Measurements from ENCODE around the gene STIP1. TPM values are rescaled to one million over a fixed set of nuclear protein-coding genes. Genes with fewer than 3 reads are reported as not detected.

STIP1 gene
- total RNA-seq, 2 donors from 2014 or later = 95.5 to 232 TPM

DNA sequence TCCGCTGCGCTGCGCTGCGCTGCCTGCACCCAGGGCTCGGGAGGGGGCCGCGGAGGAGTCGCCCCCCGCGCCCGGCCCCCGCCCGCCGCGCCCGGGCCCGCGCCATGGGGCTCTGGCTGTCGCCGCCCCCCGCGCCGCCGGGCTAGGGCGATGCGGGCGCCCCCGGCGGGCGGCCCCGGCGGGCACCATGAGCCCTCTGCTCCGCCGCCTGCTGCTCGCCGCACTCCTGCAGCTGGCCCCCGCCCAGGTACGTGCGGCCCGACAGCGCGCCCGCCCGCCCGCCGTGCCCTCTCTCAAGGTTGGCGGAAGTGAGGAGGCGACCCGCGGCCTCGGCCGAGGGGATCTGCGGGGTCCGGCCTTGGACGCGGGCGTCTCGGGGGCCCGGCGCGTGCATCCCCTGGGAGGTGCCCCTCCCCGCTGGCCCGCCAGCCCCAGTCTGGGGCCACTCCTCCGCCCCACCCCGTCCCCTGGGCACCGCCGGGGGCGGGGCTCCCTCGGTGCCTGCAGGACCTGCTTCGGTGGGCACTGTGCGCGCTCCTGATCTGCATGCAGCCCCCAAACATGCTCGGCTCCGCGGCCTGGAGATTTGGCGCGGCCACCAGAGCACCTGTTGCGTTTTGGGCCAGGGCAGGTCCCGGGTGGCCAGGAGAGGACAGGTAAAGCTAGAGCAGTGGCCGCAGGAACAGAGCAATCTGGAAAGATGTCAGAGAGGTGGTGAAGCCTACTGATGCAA is 48.8 kb downstream of the STIP1 start:
- intact Hi-C loops (cut with DNase I) = no loop called here
- TF ChIP-seq, protein P1, sequence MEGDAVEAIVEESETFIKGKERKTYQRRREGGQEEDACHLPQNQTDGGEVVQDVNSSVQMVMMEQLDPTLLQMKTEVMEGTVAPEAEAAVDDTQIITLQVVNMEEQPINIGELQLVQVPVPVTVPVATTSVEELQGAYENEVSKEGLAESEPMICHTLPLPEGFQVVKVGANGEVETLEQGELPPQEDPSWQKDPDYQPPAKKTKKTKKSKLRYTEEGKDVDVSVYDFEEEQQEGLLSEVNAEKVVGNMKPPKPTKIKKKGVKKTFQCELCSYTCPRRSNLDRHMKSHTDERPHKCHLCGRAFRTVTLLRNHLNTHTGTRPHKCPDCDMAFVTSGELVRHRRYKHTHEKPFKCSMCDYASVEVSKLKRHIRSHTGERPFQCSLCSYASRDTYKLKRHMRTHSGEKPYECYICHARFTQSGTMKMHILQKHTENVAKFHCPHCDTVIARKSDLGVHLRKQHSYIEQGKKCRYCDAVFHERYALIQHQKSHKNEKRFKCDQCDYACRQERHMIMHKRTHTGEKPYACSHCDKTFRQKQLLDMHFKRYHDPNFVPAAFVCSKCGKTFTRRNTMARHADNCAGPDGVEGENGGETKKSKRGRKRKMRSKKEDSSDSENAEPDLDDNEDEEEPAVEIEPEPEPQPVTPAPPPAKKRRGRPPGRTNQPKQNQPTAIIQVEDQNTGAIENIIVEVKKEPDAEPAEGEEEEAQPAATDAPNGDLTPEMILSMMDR (IDR thresholded peaks at IDR 0.05) = no peak
- Histone ChIP-seq H3K9ac (ENCODE audit: low read depth in 2 of 2, low read length in 2 of 2) (peak overlapping the region; percentile 74 to 77), H3K27me3 (no peaks in the 10 kb centered on the region), H3K27ac (peak overlapping the region; percentile 62), H3K4me1 (peaks cover 16% of the 10 kb centered on the region), H3K9me3 (no peaks in the 10 kb centered on the region), H3K36me3 (no peaks in the 10 kb centered on the region), H3K4me3 (peak overlapping the region; percentile 68)
- DNase-seq = peak; percentile 78

- TF ChIP-seq, protein P1 (IDR thresholded peaks at IDR 0.05) = no peak
- no peaks in the 10 kb centered on the region for H3K36me3 ChIP-seq
- peak overlapping the region; percentile 68 for H3K4me3 ChIP-seq
- peak overlapping the region; percentile 74 to 77 for H3K9ac ChIP-seq (ENCODE audit: low read depth in 2 of 2, low read length in 2 of 2)
- peaks cover 22% of the 10 kb centered on the region for H3K4me1 ChIP-seq
- no peaks in the 10 kb centered on the region for H3K27me3 ChIP-seq
- H3K27ac ChIP-seq = peak overlapping the region; percentile 62
- no peak for DNase-seq
- no peaks in the 10 kb centered on the region for H3K9me3 ChIP-seq
- intact Hi-C loops (cut with DNase I) = no loop called here
These were observed 49.6 kb downstream of the STIP1 start for GRCh38 chr11:64235437-64236161.

DNA sequence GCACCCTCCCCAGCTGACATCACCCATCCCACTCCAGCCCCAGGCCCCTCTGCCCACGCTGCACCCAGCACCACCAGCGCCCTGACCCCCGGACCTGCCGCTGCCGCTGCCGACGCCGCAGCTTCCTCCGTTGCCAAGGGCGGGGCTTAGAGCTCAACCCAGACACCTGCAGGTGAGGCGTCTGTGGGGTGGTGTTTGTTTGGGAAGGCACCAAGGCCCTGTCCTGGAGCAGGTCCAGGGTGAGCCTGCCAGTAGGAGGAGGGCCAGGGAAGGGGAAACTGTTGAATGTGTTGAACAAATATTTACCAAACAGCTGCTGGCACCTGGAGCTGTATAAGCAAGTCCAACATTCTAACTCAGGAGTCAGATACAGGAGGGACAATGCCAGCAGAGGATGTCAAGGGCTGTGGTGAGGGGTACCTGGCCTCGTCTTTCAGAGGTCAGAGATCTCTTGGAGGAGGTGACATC is 51.5 kb downstream of the STIP1 start:
- peak overlapping the region; percentile 77 for H3K27ac ChIP-seq

GRCh38 chr11:64238076-64238475 is 52.1 kb downstream of the STIP1 start:
- intact Hi-C loops (cut with DNase I) = no loop called here
- no peaks in the 10 kb centered on the region for H3K27me3 ChIP-seq
- H3K9me3 ChIP-seq = no peaks in the 10 kb centered on the region
- H3K9ac ChIP-seq (ENCODE audit: low read depth in 2 of 2, low read length in 2 of 2) = peak overlapping the region; percentile 8 to 91
- H3K4me1 ChIP-seq = peaks cover 26% of the 10 kb centered on the region
- TF ChIP-seq, protein P1 (IDR thresholded peaks at IDR 0.05) = no peak
- no peak overlapping the region for H3K4me3 ChIP-seq
- H3K27ac ChIP-seq = peak overlapping the region; percentile 77
- H3K36me3 ChIP-seq = no peaks in the 10 kb centered on the region
- no peak for DNase-seq

More for the DNA sequence above, 51.5 kb downstream of the STIP1 start:
- Histone ChIP-seq H3K4me3 (no peak overlapping the region), H3K36me3 (no peaks in the 10 kb centered on the region), H3K9me3 (no peaks in the 10 kb centered on the region), H3K9ac (ENCODE audit: low read depth in 2 of 2, low read length in 2 of 2) (peak overlapping the region; percentile 8 to 91), H3K27me3 (no peaks in the 10 kb centered on the region), H3K4me1 (peaks cover 23% of the 10 kb centered on the region)
- intact Hi-C loops (cut with DNase I) = no loop called here
- DNase-seq = peak; percentile 95
- TF ChIP-seq, protein P1 (IDR thresholded peaks at IDR 0.05) = no peak

- H3K36me3 ChIP-seq = no peaks in the 10 kb centered on the region
These were observed 53.0 kb downstream of the STIP1 start for GRCh38 chr11:64238999-64239398.

More at GRCh38 chr11:64238999-64239398, 53.0 kb downstream of the STIP1 start:
- Histone ChIP-seq H3K27ac (peak overlapping the region; percentile 98), H3K4me1 (peaks cover 26% of the 10 kb centered on the region), H3K9ac (ENCODE audit: low read depth in 2 of 2, low read length in 2 of 2) (peak overlapping the region in 1 of 2 donors; percentile 91), H3K9me3 (no peaks in the 10 kb centered on the region), H3K4me3 (no peak overlapping the region), H3K27me3 (no peaks in the 10 kb centered on the region)
- TF ChIP-seq, protein P1 (IDR thresholded peaks at IDR 0.05) = no peak
- no peak for DNase-seq
- intact Hi-C loops (cut with DNase I) = no loop called here

All from colonic mucosa (tissue), 4 donors.